Mucosa of descending colon (tissue), 3 donors: ENCODE results near the gene MCL1. TPM values are rescaled to one million over a fixed set of nuclear protein-coding genes. Genes with fewer than 3 reads are reported as not detected.
"Not testable (repeated sequence)": the region's sequence is repeated elsewhere in the genome, so short reads cannot be mapped to it uniquely, and the experiment has no call there.

Experiments
- ATAC-seq: fragments of 200-7000 bp; cut with Tn5 transposase; one replicate; pipeline ENCODE4 v1.9.1; 2020; ENCODE audit warnings: mild to moderate bottlenecking, moderate library complexity
- DNase-seq, 3 donors: peaks; one replicate each; pipeline ENCODE4 v3.0.0-alpha.2; 2020
- H3K36me3 ChIP-seq: fragments of 200-600 bp; one replicate; pipeline ENCODE4 v1.8.0; 2021; ENCODE audit warnings: low read depth, mild to moderate bottlenecking
- H3K4me1 ChIP-seq: fragments of 200-600 bp; one replicate; pipeline ENCODE4 v1.8.0; 2021; ENCODE audit warnings: low read depth, mild to moderate bottlenecking
- H3K4me3 ChIP-seq: fragments of 200-600 bp; one replicate; pipeline ENCODE4 v1.8.0; 2021; ENCODE audit warnings: mild to moderate bottlenecking
- H3K9me3 ChIP-seq: fragments of 200-600 bp; one replicate; pipeline ENCODE4 v1.8.0; 2021; ENCODE audit warnings: mild to moderate bottlenecking
- intact Hi-C, 2 donors: fragments of 100-400 bp; cut with DNase I in 1 of 2; cut with micrococcal nuclease in 1 of 2; formaldehyde crosslinking; loops; one replicate each; pipeline versions ENCODE4 v1.11.0 to v1.11.1; 2022; cut with DNase I, micrococcal nuclease
- long read RNA-seq, 2 donors: library from polyadenylated mRNA; unstranded; transcript quantifications; one replicate each; pipeline ENCODE4 v2.0.0, GENCODE V29; 2019 to 2021
- total RNA-seq, 3 donors: library from RNA; stranded (reverse); fragmentation: NEBNext Ultra II Directional in 2 of 3; extraction: Animal tissue kit (Norgen Biotek cat#: 25700) in 2 of 3; gene quantifications; one replicate each; pipeline versions ENCODE4 v1.2.1 to v1.2.4, GENCODE V29; 2021 to 2023
- TF ChIP-seq, protein P1 (sequence below): fragments of 200-600 bp; IDR thresholded peaks from one replicate; pipeline ENCODE4 v1.8.0; 2022; ENCODE audit warnings: antibody characterized with exemption, mild to moderate bottlenecking
- donor health status: DM: no; HTN: no; CAD: no; lungs with moderate emphysema.
- donor health status: DM: no; HTN: no; CAD: no.
- donor health status: DM: no; HTN: yes; CAD: no.

The MCL1 gene
- 100 to 1,000 TPM; 221 to 258 (median 236) TPM for total RNA-seq
- long read RNA-seq, donor 1, transcript MCL1-201 (2 exons, 1,110 nt): minor isoform, 5 of 242 reads
- long read RNA-seq, donor 1, transcript MCL1-202 (3 exons, 3,932 nt): major isoform, 222 of 242 reads
- long read RNA-seq, donor 1, partial matches to known transcripts: 1 of 242 reads
- long read RNA-seq, donor 1, other reads (novel, unspliced or antisense): 10 of 242 reads
- long read RNA-seq, donor 2, transcript MCL1-202 (3 exons, 3,932 nt): major isoform, 14 of 20 reads
- long read RNA-seq, donor 2, partial matches to known transcripts: 1 of 20 reads
- long read RNA-seq, donor 2, other reads (novel, unspliced or antisense): 4 of 20 reads

DNA sequence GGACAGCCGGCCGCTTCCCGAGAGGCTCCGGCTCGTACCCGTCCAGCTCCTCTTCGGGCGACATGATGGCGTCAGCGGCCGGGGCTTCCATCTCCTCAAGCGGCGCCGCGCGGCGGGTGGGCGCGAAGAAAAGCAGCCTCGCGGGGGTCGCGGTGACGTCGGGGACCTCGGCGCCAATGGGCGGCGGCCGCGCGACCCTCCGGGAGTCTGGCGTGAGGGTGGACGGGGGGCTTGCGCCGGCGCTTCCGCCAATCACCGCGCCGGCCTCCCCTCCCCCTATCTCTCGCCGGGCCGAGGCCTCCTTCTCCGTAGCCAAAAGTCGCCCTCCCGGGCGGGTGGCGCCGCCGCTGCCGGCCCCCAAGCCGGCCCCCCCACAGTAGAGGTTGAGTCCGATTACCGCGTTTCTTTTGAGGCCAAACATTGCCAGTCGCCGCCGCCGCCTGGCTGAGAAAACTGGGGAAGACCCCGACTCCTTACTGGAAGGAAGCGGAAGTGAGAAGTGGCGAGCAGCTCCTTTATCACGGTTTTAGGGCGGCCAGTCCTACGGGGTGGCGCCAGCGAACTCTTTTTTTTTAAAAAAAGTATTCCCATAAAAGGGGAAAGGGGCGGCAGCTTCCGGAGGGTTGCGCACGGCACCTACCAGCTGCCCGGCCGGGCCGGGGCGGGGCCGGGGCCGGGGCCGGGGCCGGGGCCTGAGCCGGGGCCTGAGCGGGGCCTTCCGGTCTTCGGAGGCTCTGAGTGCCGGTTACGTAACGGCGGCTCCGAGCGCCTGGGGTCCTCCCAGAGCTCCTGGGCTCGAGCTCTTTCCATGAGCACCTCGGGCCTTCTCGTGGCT, at the start of gene MCL1:
Gene MCL1, minus strand, starts transcription at position 501 of the 835 bp plus-strand sequence. Its CDS starts 80 bp downstream, at position 421.
- ATAC-seq (peak; percentile 88), DNase-seq (peak; percentile 91 to 96 (median 92))
- TF ChIP-seq, protein P1, sequence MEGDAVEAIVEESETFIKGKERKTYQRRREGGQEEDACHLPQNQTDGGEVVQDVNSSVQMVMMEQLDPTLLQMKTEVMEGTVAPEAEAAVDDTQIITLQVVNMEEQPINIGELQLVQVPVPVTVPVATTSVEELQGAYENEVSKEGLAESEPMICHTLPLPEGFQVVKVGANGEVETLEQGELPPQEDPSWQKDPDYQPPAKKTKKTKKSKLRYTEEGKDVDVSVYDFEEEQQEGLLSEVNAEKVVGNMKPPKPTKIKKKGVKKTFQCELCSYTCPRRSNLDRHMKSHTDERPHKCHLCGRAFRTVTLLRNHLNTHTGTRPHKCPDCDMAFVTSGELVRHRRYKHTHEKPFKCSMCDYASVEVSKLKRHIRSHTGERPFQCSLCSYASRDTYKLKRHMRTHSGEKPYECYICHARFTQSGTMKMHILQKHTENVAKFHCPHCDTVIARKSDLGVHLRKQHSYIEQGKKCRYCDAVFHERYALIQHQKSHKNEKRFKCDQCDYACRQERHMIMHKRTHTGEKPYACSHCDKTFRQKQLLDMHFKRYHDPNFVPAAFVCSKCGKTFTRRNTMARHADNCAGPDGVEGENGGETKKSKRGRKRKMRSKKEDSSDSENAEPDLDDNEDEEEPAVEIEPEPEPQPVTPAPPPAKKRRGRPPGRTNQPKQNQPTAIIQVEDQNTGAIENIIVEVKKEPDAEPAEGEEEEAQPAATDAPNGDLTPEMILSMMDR: no peak
- intact Hi-C loops: loop anchor here in 1 of 2 donors (5.0 kb wide), 1 partner anchor 43 kb away; no protein-coding TSS in a partner anchor
- H3K36me3 ChIP-seq: no peaks in the 10 kb centered on the region
- peak within 1 kb of the TSS; percentile 94 for H3K4me3 ChIP-seq
- no peaks in the 10 kb centered on the region for H3K9me3 ChIP-seq
- peaks cover 14% of the 10 kb centered on the region for H3K4me1 ChIP-seq

- no peak for ATAC-seq
Observed at GRCh38 chr1:150628766-150629114, 49.3 kb upstream of the MCL1 start.

GRCh38 chr1:150627826-150628410, 48.5 kb upstream of the MCL1 start:
- Histone ChIP-seq H3K4me1 (peaks cover 22% of the 10 kb centered on the region), H3K36me3 (peaks cover 7% of the 10 kb centered on the region), H3K9me3 (no peaks in the 10 kb centered on the region), H3K4me3 (no peak overlapping the region)
- no peak for DNase-seq
- intact Hi-C loops: loop anchor here in 1 of 2 donors (10.0 kb wide), 1 partner anchor 73 kb away; no protein-coding TSS in a partner anchor
- ATAC-seq: no peak
- TF ChIP-seq, protein P1: no peak

More at GRCh38 chr1:150628766-150629114, 49.3 kb upstream of the MCL1 start:
- Histone ChIP-seq H3K9me3 (no peaks in the 10 kb centered on the region), H3K4me1 (peaks cover 22% of the 10 kb centered on the region), H3K4me3 (peak overlapping the region; percentile 31), H3K36me3 (peaks cover 7% of the 10 kb centered on the region)
- DNase-seq: no peak
- TF ChIP-seq, protein P1: no peak
- intact Hi-C loops: loop anchor here in 1 of 2 donors (10.0 kb wide), 1 partner anchor 74 kb away; no protein-coding TSS in a partner anchor

DNA sequence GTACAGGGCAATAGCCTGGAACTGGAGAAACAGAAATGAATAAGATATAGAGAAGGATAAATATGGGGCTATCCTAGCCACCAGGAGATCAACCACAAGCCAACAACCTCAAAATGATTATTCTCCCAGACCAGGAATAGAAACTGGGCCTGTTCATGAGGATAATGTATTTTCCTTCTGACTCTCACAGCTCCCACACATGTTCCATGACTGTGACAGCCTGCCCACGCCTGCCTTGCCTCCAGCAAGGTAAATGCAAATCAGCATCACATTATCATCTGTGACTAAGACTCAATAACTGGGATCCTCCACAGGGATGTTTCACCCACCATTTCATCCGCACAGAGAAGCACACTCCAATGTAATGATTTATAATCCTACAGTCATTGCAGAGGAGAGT, 46.7 kb upstream of the MCL1 start:
- DNase-seq: no peak
- H3K36me3 ChIP-seq: peaks cover 7% of the 10 kb centered on the region
- no peak for ATAC-seq
- no peaks in the 10 kb centered on the region for H3K9me3 ChIP-seq
- intact Hi-C loops: loop anchor here in 1 of 2 donors (10.0 kb wide), 1 partner anchor 71 kb away; no protein-coding TSS in a partner anchor
- no peak overlapping the region for H3K4me3 ChIP-seq
- H3K4me1 ChIP-seq: peaks cover 26% of the 10 kb centered on the region
- TF ChIP-seq, protein P1: no peak

GRCh38 chr1:150624546-150624945, 45.1 kb upstream of the MCL1 start:
- not testable (repeated sequence) for DNase-seq, H3K4me3 ChIP-seq, H3K9me3 ChIP-seq, ATAC-seq, H3K36me3 ChIP-seq
- H3K4me1 ChIP-seq: peaks cover 34% of the 10 kb centered on the region
- intact Hi-C loops: loop anchor here (5.0 to 10.0 kb wide), 2 partner anchors 47 to 70 kb away; partner anchors contain the start of gene MCL1 (in 1 of the 2)

DNA sequence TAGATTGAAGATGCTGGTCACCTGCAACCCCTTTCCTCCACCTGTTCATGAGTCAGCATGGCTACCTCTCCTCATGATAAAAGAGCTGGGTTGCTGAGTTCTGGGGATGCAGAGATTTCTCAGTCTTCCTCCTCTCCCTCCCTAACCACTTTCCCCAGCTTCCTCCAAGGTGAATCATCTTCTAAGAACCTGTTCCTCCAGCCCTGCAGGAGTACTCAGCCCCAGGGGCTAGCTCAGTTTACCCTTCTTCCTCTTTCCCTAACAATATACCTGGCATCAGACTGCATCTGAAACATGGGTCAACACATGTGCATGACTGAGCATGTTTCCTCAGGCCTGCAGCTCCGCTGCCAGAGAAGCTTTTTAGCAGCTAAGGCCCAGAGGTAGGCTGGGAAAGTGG, 44.7 kb upstream of the MCL1 start:
- ATAC-seq, H3K36me3 ChIP-seq, H3K9me3 ChIP-seq, H3K4me3 ChIP-seq, DNase-seq: not testable (repeated sequence)
- intact Hi-C loops: loop anchor here (5.0 to 10.0 kb wide), 2 partner anchors 47 to 69 kb away; partner anchors contain the start of gene MCL1 (in 1 of the 2)
- H3K4me1 ChIP-seq: peaks cover 37% of the 10 kb centered on the region
